H1 (cell line): Measurements from ENCODE around the gene CABP2. TPM values are rescaled to one million over a fixed set of nuclear protein-coding genes. Genes with fewer than 3 reads are reported as not detected.

ENCODE experiments used
- CTCF ChIA-PET: fragments of 300-600 bp; sonication (Branson Sonifier 250); formaldehyde crosslinking; loops from one replicate; lab custom pipeline; 2021; ENCODE audit not compliant: partially characterized antibody; lab: Charles Lee
- POLR2A ChIA-PET: fragments of 300-600 bp; sonication (Branson Sonifier 250); formaldehyde crosslinking; loops from one replicate; lab custom pipeline; 2021; ENCODE audit warnings: inconsistent platforms; ENCODE audit not compliant: partially characterized antibody; lab: Charles Lee
- DNase-seq, 2 experiments: peaks; one replicate each; pipeline versions ENCODE4 v3.0.0 to v3.0.0-alpha.2; 2010 to 2022; ENCODE audit warnings: low spot score in 2 of 2, low read depth in 1 of 2, mixed read lengths in 1 of 2
- FAIRE-seq: peaks from 2 replicates; lab custom pipeline; 2011; peaks lifted over from hg19 to GRCh38; lab: Jason Lieb, UNC
- H2AFZ ChIP-seq: 2 replicates; pipeline ENCODE4 v1.8.1; 2012; ENCODE audit warnings: low read length, inconsistent platforms
- H2AK5ac ChIP-seq: 2 replicates; pipeline ENCODE4 v1.6.1; 2013; ENCODE audit warnings: low read depth, low read length
- H2BK120ac ChIP-seq: replicated peaks from 2 replicates; pipeline ENCODE3; 2013; ENCODE audit warnings: low read depth, low read length, inconsistent platforms
- H2BK12ac ChIP-seq: 2 replicates; pipeline ENCODE4 v1.6.1; 2013; ENCODE audit warnings: low read depth, low read length
- H2BK15ac ChIP-seq: 2 replicates; pipeline ENCODE4 v1.6.1; 2013; ENCODE audit warnings: low read length
- H2BK20ac ChIP-seq: 2 replicates; pipeline ENCODE4 v1.6.1; 2013; ENCODE audit warnings: low read length
- H2BK5ac ChIP-seq: 2 replicates; pipeline ENCODE4 v1.6.1; 2013; ENCODE audit warnings: low read depth, low read length
- H3K14ac ChIP-seq: 2 replicates; pipeline ENCODE4 v1.6.1; 2013; ENCODE audit warnings: inconsistent platforms; ENCODE audit not compliant: insufficient read length
- H3K18ac ChIP-seq: 2 replicates; pipeline ENCODE4 v1.6.1; 2013; ENCODE audit warnings: low read length; ENCODE audit errors: extremely low read depth
- H3K23ac ChIP-seq: 2 replicates; pipeline ENCODE4 v1.6.1; 2013; ENCODE audit warnings: inconsistent platforms; ENCODE audit not compliant: insufficient read length
- H3K23me2 ChIP-seq: 2 replicates; pipeline ENCODE4 v1.6.1; 2013; ENCODE audit warnings: low read depth, low read length
- H3K27ac ChIP-seq: 2 replicates; pipeline ENCODE4 v1.6.1; 2011; ENCODE audit warnings: low read depth, low read length, inconsistent platforms
- H3K27me3 ChIP-seq, 4 experiments: replicated peaks in 1 of 4; 1 replicate in 1 of 4; 2 replicates in 3 of 4; pipeline versions ENCODE4 v1.6.1 to v1.8.1; 2011 to 2013; ENCODE audit warnings: low read length in 3 of 4, mild to moderate bottlenecking in 3 of 4, inconsistent platforms in 2 of 4, mixed read lengths in 2 of 4, moderate library complexity in 1 of 4; ENCODE audit not compliant: control insufficient read depth in 3 of 4, insufficient read depth in 3 of 4; ENCODE audit errors: extremely low read depth in 1 of 4
- H3K36me3 ChIP-seq, 4 experiments: 2 replicates each; pipeline versions ENCODE4 v1.6.1 to v1.8.1; 2011 to 2013; ENCODE audit warnings: mild to moderate bottlenecking in 4 of 4, low read length in 3 of 4, moderate library complexity in 2 of 4, control low read depth in 1 of 4, inconsistent platforms in 1 of 4; ENCODE audit not compliant: insufficient read depth in 4 of 4, control insufficient read depth in 2 of 4
- H3K4ac ChIP-seq: replicated peaks from 2 replicates; pipeline ENCODE3; 2013; ENCODE audit warnings: low read length, low read depth, mixed read lengths, inconsistent platforms; ENCODE audit not compliant: insufficient read length
- H3K4me1 ChIP-seq, 4 experiments: replicated peaks in 1 of 4; 1 replicate in 1 of 4; 2 replicates in 3 of 4; pipeline versions ENCODE4 v1.6.1 to v1.8.1; 2011 to 2013; ENCODE audit warnings: low read length in 3 of 4, inconsistent platforms in 2 of 4, mixed read lengths in 1 of 4; ENCODE audit not compliant: insufficient read depth in 4 of 4, control insufficient read depth in 3 of 4
- H3K4me2 ChIP-seq, 2 experiments: 2 replicates each; pipeline versions ENCODE4 v1.6.1 to v1.8.1; 2011 to 2013; ENCODE audit warnings: low read depth in 2 of 2, low read length in 2 of 2, control low read depth in 1 of 2, inconsistent platforms in 1 of 2, mild to moderate bottlenecking in 1 of 2; ENCODE audit not compliant: insufficient read depth in 1 of 2
- H3K4me3 ChIP-seq, 4 experiments: fragments of 200-600, 300-600 bp in 1 of 4; sonication (generic), shearing (Covaris generic), sonication (Bioruptor Twin) in 1 of 4; 2 replicates each; pipeline versions ENCODE4 v1.5.1 to v1.8.1; 2011 to 2016; ENCODE audit warnings: low read length in 4 of 4, low read depth in 3 of 4, control low read depth in 2 of 4, inconsistent platforms in 2 of 4, mild to moderate bottlenecking in 2 of 4, mixed read lengths in 1 of 4, moderate library complexity in 1 of 4; ENCODE audit not compliant: insufficient read depth in 2 of 4; ENCODE audit errors: extremely low read depth in 1 of 4
- H3K56ac ChIP-seq: replicated peaks from 2 replicates; pipeline ENCODE3; 2013; ENCODE audit warnings: low read depth, mild to moderate bottlenecking, mixed read lengths, low read length, inconsistent platforms; ENCODE audit not compliant: insufficient read length
- H3K79me1 ChIP-seq: 2 replicates; pipeline ENCODE4 v1.6.1; 2013; ENCODE audit warnings: low read depth, low read length, control low read depth
- H3K79me2 ChIP-seq, 2 experiments: 2 replicates each; pipeline versions ENCODE4 v1.6.1 to v1.8.1; 2012 to 2013; ENCODE audit warnings: low read length in 2 of 2, mild to moderate bottlenecking in 2 of 2, inconsistent platforms in 1 of 2; ENCODE audit not compliant: insufficient read depth in 2 of 2, control insufficient read depth in 1 of 2
- H3K9ac ChIP-seq, 4 experiments: replicated peaks in 1 of 4; 1 replicate in 1 of 4; 2 replicates in 3 of 4; pipeline versions ENCODE4 v1.6.1 to v1.8.1; 2011 to 2013; ENCODE audit warnings: low read depth in 3 of 4, low read length in 3 of 4, control low read depth in 2 of 4, mild to moderate bottlenecking in 2 of 4, moderate library complexity in 2 of 4, inconsistent platforms in 1 of 4; ENCODE audit errors: extremely low read depth in 1 of 4
- H3K9me3 ChIP-seq, 2 experiments: 2 replicates each; pipeline versions ENCODE4 v1.6.1 to v1.8.1; 2012 to 2013; ENCODE audit warnings: mild to moderate bottlenecking in 2 of 2, moderate library complexity in 2 of 2, control low read depth in 1 of 2, inconsistent platforms in 1 of 2, low read depth in 1 of 2, low read length in 1 of 2, mixed read lengths in 1 of 2; ENCODE audit not compliant: insufficient read depth in 2 of 2
- H4K20me1 ChIP-seq, 2 experiments: replicated peaks in 1 of 2; 2 replicates each; pipeline versions ENCODE3 to v1.8.1; 2011 to 2013; ENCODE audit warnings: inconsistent platforms in 2 of 2, low read length in 2 of 2, mild to moderate bottlenecking in 1 of 2; ENCODE audit not compliant: insufficient read depth in 2 of 2, control insufficient read depth in 1 of 2
- H4K5ac ChIP-seq: 2 replicates; pipeline ENCODE4 v1.6.1; 2013; ENCODE audit warnings: low read length, low read depth, mixed read lengths, inconsistent platforms; ENCODE audit not compliant: insufficient read length
- H4K8ac ChIP-seq: 2 replicates; pipeline ENCODE4 v1.8.0; 2013; ENCODE audit warnings: mild to moderate bottlenecking, moderate library complexity, low read length, inconsistent platforms; ENCODE audit not compliant: insufficient read depth; ENCODE audit errors: extremely low read depth
- H4K91ac ChIP-seq: replicated peaks from 2 replicates; pipeline ENCODE3; 2013; ENCODE audit warnings: low read length, mixed read lengths, inconsistent platforms; ENCODE audit not compliant: insufficient read length
- BRCA1 ChIP-seq: IDR thresholded peaks from 2 replicates; pipeline ENCODE4 v1.6.1; 2012; ENCODE audit warnings: low read depth, low read length, improper control_type of control experiment
- CHD2 ChIP-seq: IDR thresholded peaks from 2 replicates; pipeline ENCODE4 v1.6.1; 2012; ENCODE audit warnings: low read length, improper control_type of control experiment
- CREB1 ChIP-seq: IDR thresholded peaks from 2 replicates; pipeline ENCODE4 v1.6.1; 2012; ENCODE audit warnings: inconsistent platforms
- CTCF ChIP-seq, 3 experiments: IDR thresholded peaks; 1 replicate in 2 of 3; 2 replicates in 1 of 3; pipeline versions ENCODE4 v1.5.1 to v1.6.1; 2011; ENCODE audit warnings: low read length in 3 of 3, mild to moderate bottlenecking in 3 of 3, inconsistent platforms in 2 of 3, low read depth in 1 of 3, moderate library complexity in 1 of 3; ENCODE audit not compliant: insufficient read depth in 1 of 3; ENCODE audit errors: control extremely low read depth in 1 of 3
- EZH2 ChIP-seq: fragments of 200-600 bp; sonication (generic); IDR thresholded peaks from 2 replicates; pipeline ENCODE4 v1.7.1; 2012; ENCODE audit warnings: low read depth, mild to moderate bottlenecking, moderate library complexity, low read length, inconsistent platforms; ENCODE audit not compliant: severe bottlenecking
- KDM4A ChIP-seq: IDR thresholded peaks from one replicate; pipeline ENCODE4 v1.7.1; 2012; ENCODE audit warnings: low read depth, mild to moderate bottlenecking, moderate library complexity, low read length, inconsistent platforms; ENCODE audit not compliant: severe bottlenecking
- KDM5A ChIP-seq: fragments of 200-600 bp; IDR thresholded peaks from 2 replicates; pipeline ENCODE4 v1.7.1; 2012; ENCODE audit warnings: mild to moderate bottlenecking, low read length, inconsistent platforms, mixed read lengths
- MAFK ChIP-seq: IDR thresholded peaks from 2 replicates; pipeline ENCODE4 v1.6.1; 2012; ENCODE audit warnings: low read depth, mild to moderate bottlenecking, improper control_type of control experiment, low read length
- PHF8 ChIP-seq: fragments of 200-600 bp; sonication (generic); conservative IDR thresholded peaks from 2 replicates; pipeline ENCODE4 v1.7.1; 2012; ENCODE audit warnings: low read depth, mild to moderate bottlenecking, inconsistent platforms, low read length, moderate library complexity
- SRF ChIP-seq: IDR thresholded peaks from 2 replicates; pipeline ENCODE4 v1.6.1; 2011; ENCODE audit warnings: mild to moderate bottlenecking, low read depth, low read length, moderate library complexity
- TEAD4 ChIP-seq: IDR thresholded peaks from 2 replicates; pipeline ENCODE4 v1.6.1; 2012; ENCODE audit warnings: low read depth, low read length, inconsistent platforms, mixed read lengths
- YY1 ChIP-seq: IDR thresholded peaks from 2 replicates; pipeline ENCODE4 v1.6.1; 2011; ENCODE audit warnings: low read depth, mild to moderate bottlenecking, low read length
- WGBS, 2 experiments: shearing (Covaris generic) in 1 of 2; methylation state at CpG; one replicate each; pipeline versions ENCODE4 v1.1.6 to v1.1.7; 2013 to 2015; ENCODE audit warnings: low lambda C conversion rate in 2 of 2, mixed read lengths in 2 of 2, inconsistent platforms in 1 of 2, low coverage in 1 of 2, missing lambda C conversion rate in 1 of 2; ENCODE audit not compliant: insufficient replicate concordance in 2 of 2, insufficient coverage in 1 of 2, insufficient read length in 1 of 2; ENCODE audit errors: extremely low coverage in 1 of 2, missing lambda C conversion rate in 1 of 2; 5-methylcytosine and 5-hydroxymethylcytosine counted together
- polyA plus RNA-seq, 7 experiments: library from polyadenylated mRNA; depleted of rRNA in 3 of 7; stranded (reverse) in 5 of 7; unstranded in 2 of 7; fragments of >200 nt in 5 of 7; fragments of 200-250 nt in 2 of 7; gene quantifications; 1 replicate in 5 of 7; 2 replicates in 1 of 7; 4 replicates in 1 of 7; pipeline versions ENCODE4 v1.2.1 to v1.2.3, GENCODE V29; 2011 to 2013; ENCODE audit warnings: missing spikeins in 2 of 7, mixed read lengths in 2 of 7
- total RNA-seq: library from RNA; stranded (reverse); fragmentation: NEBNext Ultra II Directional; extraction: Animal tissue kit (Norgen Biotek cat#: 25700); gene quantifications from 2 replicates; pipeline ENCODE4 v1.2.1, GENCODE V29; 2021

Gene CABP2
- total and polyA plus RNA-seq, 2 of the 8 experiments (the other 6 are each of a cell fraction or from before 2014, with no cell fraction given) = not detected

GRCh38 chr11:67539550-67539949 lies 16.3 kb upstream of the CABP2 start:
- Histone ChIP-seq H3K9me3 (peaks cover 17 to 18% of the 10 kb centered on the region in 2 experiments), H4K91ac (no peak overlapping the region), H4K5ac (no peak overlapping the region), H3K4me2 (no peak overlapping the region), H2BK20ac (no peak overlapping the region), H3K23me2 (no peaks in the 10 kb centered on the region), H2AK5ac (no peak overlapping the region), H2BK15ac (no peak overlapping the region), H3K36me3 (no peaks in the 10 kb centered on the region), H3K14ac (no peak overlapping the region), H3K27me3 (no peaks in the 10 kb centered on the region; a peak in 1 of 7 replicates), H3K4me1 (peaks cover 0 to 5% (median 0%) of the 10 kb centered on the region in 4 experiments; a peak in 2 of 7 replicates), H3K56ac (no peak overlapping the region), H4K8ac (no peak overlapping the region), H3K79me2 (no peaks in the 10 kb centered on the region), H2AFZ (no peak overlapping the region), H3K4ac (no peak overlapping the region), H3K4me3 (no peak overlapping the region), H3K23ac (no peak overlapping the region), H4K20me1 (no peaks in the 10 kb centered on the region), H2BK5ac (no peak overlapping the region), H2BK120ac (no peak overlapping the region), H3K18ac (no peak overlapping the region), H2BK12ac (no peak overlapping the region), H3K79me1 (no peaks in the 10 kb centered on the region), H3K9ac (no peak overlapping the region), H3K27ac (no peak overlapping the region)
- WGBS, 2 experiments = 79% methylated on average over 4 of the region's 4 CpGs; no CpG with 5 or more reads in 1 of the 2 experiments
- DNase-seq (no peak), FAIRE-seq (no peak)
- ChIA-PET CTCF (interaction anchor here (1.3 kb wide), 1 partner anchor 33 kb away, joined by 3 read pairs; no protein-coding TSS in a partner anchor), POLR2A (interaction anchor here (1.2 kb wide), 1 partner anchor 44 kb away, joined by 3 read pairs; the partner anchor contains the start of gene GSTP1)
- TF ChIP-seq BRCA1 (no peak), MAFK (no peak), SRF (no peak), YY1 (no peak), PHF8 (no peak), TEAD4 (no peak), KDM5A (no peak), EZH2 (no peak), CTCF (IDR thresholded peaks at IDR 0.05; ENCODE audit: control extremely low read depth in 1 of 3, insufficient read depth in 1 of 3, low read depth in 1 of 3, low read length in 3 of 3) (no peak), KDM4A (no peak), CHD2 (no peak), CREB1 (no peak)
